Right cardiac atrium (tissue), 5 donors: ENCODE results near the gene CAVIN1. TPM values are rescaled to one million over a fixed set of nuclear protein-coding genes. Genes with fewer than 3 reads are reported as not detected.
A peak's percentile ranks its signal among the peaks of the same experiment; 100 is the strongest.
"Not testable (repeated sequence)": the region's sequence is repeated elsewhere in the genome, so short reads cannot be mapped to it uniquely, and the experiment has no call there.

Source experiments
- ATAC-seq, 2 donors: fragments of 200-7000 bp; cut with Tn5 transposase; one replicate each; pipeline versions ENCODE4 v1.8.0 to v1.9.1; 2020; ENCODE audit warnings: moderate library complexity in 2 of 2, mild to moderate bottlenecking in 1 of 2
- DNase-seq, 3 donors: peaks; one replicate each; pipeline ENCODE4 v3.0.0-alpha.2; 2020
- H3K27ac ChIP-seq: one replicate; pipeline ENCODE4 v1.5.1; 2013; ENCODE audit warnings: mild to moderate bottlenecking, low read length, control low read depth, moderate library complexity
- H3K27me3 ChIP-seq: one replicate; pipeline ENCODE4 v1.6.1; 2013; ENCODE audit not compliant: control insufficient read depth, insufficient read depth
- H3K4me1 ChIP-seq: one replicate; pipeline ENCODE4 v1.6.1; 2013; ENCODE audit warnings: low read length; ENCODE audit not compliant: control insufficient read depth, insufficient read depth
- H3K4me3 ChIP-seq: one replicate; pipeline ENCODE4 v1.5.1; 2013; ENCODE audit warnings: low read length, control low read depth
- H3K9me3 ChIP-seq: one replicate; pipeline ENCODE4 v1.6.1; 2013; ENCODE audit warnings: low read length; ENCODE audit not compliant: control insufficient read depth
- WGBS: extraction: QIAGEN DNeasy Blood & Tissue Kit; methylation state at CpG from one replicate; pipeline ENCODE4 v1.1.7; 2013; 5-methylcytosine and 5-hydroxymethylcytosine counted together
- intact Hi-C, 4 donors: fragments of 100-400 bp; cut with DNase I; formaldehyde crosslinking; loops; one replicate each; pipeline versions ENCODE4 v1.11.0 to v1.14.0; 2022 to 2023
- polyA plus RNA-seq: library from polyadenylated mRNA; stranded (reverse); fragments of 200-250 nt; gene quantifications from one replicate; pipeline ENCODE4 v1.2.3, GENCODE V29; 2013
- total RNA-seq, 4 donors: library from RNA; stranded (reverse); fragmentation: NEBNext Ultra II Directional; extraction: Animal tissue kit (Norgen Biotek cat#: 25700); gene quantifications; one replicate each; pipeline ENCODE4 v1.2.1, GENCODE V29; 2021
- donor health status: healthy with polysubstance abuse.
- donor health status: DM: no; HTN: yes; CAD: no.
- donor health status: DM: no; HTN: no; CAD: no.
- donor health status: DM: no; HTN: yes; CAD: no; lungs with severe emphysema.
- donor health status: DM: yes; HTN: yes; CAD: no.

The CAVIN1 gene
- total and polyA plus RNA-seq, 5 donors: 153 to 256 (median 189) TPM

- H3K27ac ChIP-seq: no peak overlapping the region
- H3K4me1 ChIP-seq: peaks cover 3% of the 10 kb centered on the region
- ATAC-seq (no peak), DNase-seq (no peak)
- H3K9me3 ChIP-seq: no peaks in the 10 kb centered on the region
- 53% methylated on average over 3 of the region's 3 CpGs for WGBS
- no peak overlapping the region for H3K4me3 ChIP-seq
- H3K27me3 ChIP-seq: no peaks in the 10 kb centered on the region
- intact Hi-C loops: loop anchor here in 1 of 4 donors (10.0 kb wide), 1 partner anchor 93 kb away; no protein-coding TSS in a partner anchor
Measured at GRCh38 chr17:42431758-42432161, 8.7 kb upstream of the CAVIN1 start.

GRCh38 chr17:42429726-42430447 lies 6.8 kb upstream of the CAVIN1 start:
- Histone ChIP-seq H3K27ac (no peak overlapping the region), H3K4me3 (no peak overlapping the region), H3K27me3 (no peaks in the 10 kb centered on the region), H3K9me3 (no peaks in the 10 kb centered on the region), H3K4me1 (peaks cover 3% of the 10 kb centered on the region)
- no peak for DNase-seq
- WGBS: 66% methylated on average over 3 of the region's 3 CpGs
- no peak for ATAC-seq
- intact Hi-C loops: loop anchor here in 3 of 4 donors (10.0 kb wide), 2 partner anchors 85 to 95 kb away; no protein-coding TSS in a partner anchor

- DNase-seq (peak in 2 of 3 donors; percentile 34 to 75), ATAC-seq (peak; percentile 49 to 71)
- Histone ChIP-seq H3K27me3 (no peaks in the 10 kb centered on the region), H3K27ac (no peak overlapping the region), H3K4me1 (peaks cover 5% of the 10 kb centered on the region), H3K9me3 (no peaks in the 10 kb centered on the region), H3K4me3 (no peak overlapping the region)
- intact Hi-C loops: loop anchor here in 2 of 4 donors (10.0 kb wide), 1 partner anchor 86 kb away; no protein-coding TSS in a partner anchor
- 52% methylated on average over 4 of the region's 4 CpGs for whole genome bisulfite sequencing
Measured at GRCh38 chr17:42428141-42428944, 5.3 kb upstream of the CAVIN1 start.

GRCh38 chr17:42424991-42425610 lies 2.0 kb upstream of the CAVIN1 start:
- Histone ChIP-seq H3K9me3 (no peaks in the 10 kb centered on the region), H3K27ac (no peak overlapping the region), H3K4me1 (peaks cover 10% of the 10 kb centered on the region), H3K27me3 (no peaks in the 10 kb centered on the region), H3K4me3 (no peak overlapping the region)
- DNase-seq: peak in 1 of 3 donors; percentile 21
- WGBS: 70% methylated on average over 4 of the region's 4 CpGs
- intact Hi-C loops: loop anchor here (5.0 to 10.0 kb wide), 2 partner anchors 32 to 90 kb away; partner anchors contain the start of gene ATP6V0A1 (in 2 of the 4)
- ATAC-seq: no peak

GRCh38 chr17:42423766-42424165 lies 710 bp upstream of the CAVIN1 start:
- intact Hi-C loops: loop anchor here (5.0 to 10.0 kb wide), 2 partner anchors 34 to 91 kb away; partner anchors contain the start of gene ATP6V0A1 (in 2 of the 4)
- WGBS: 66% methylated on average over 11 of the region's 11 CpGs
- DNase-seq (no peak), ATAC-seq (no peak)
- Histone ChIP-seq H3K9me3 (no peaks in the 10 kb centered on the region), H3K27ac (peak overlapping the region; percentile 77), H3K4me3 (peak overlapping the region; percentile 31), H3K27me3 (no peaks in the 10 kb centered on the region), H3K4me1 (peaks cover 13% of the 10 kb centered on the region)

GRCh38 chr17:42422412-42422957 lies 571 bp downstream of the CAVIN1 start:
- peak overlapping the region; percentile 87 for H3K4me3 ChIP-seq
- peak; percentile 47 to 76 (median 71) for DNase-seq
- no peaks in the 10 kb centered on the region for H3K27me3 ChIP-seq
- peaks cover 10% of the 10 kb centered on the region for H3K4me1 ChIP-seq
- peak; percentile 48 to 59 for ATAC-seq
- WGBS: 0% methylated on average over 44 of the region's 44 CpGs
- no peaks in the 10 kb centered on the region for H3K9me3 ChIP-seq
- intact Hi-C loops: loop anchor here (5.0 to 10.0 kb wide), 2 partner anchors 35 to 92 kb away; partner anchors contain the start of gene ATP6V0A1 (in 2 of the 4)
- H3K27ac ChIP-seq: peak overlapping the region; percentile 90

GRCh38 chr17:42421507-42422338 lies 1.3 kb downstream of the CAVIN1 start:
- peaks cover 13% of the 10 kb centered on the region for H3K4me1 ChIP-seq
- ATAC-seq: peak; percentile 46 to 58
- no peaks in the 10 kb centered on the region for H3K9me3 ChIP-seq
- H3K27ac ChIP-seq: peak overlapping the region; percentile 90
- intact Hi-C loops: loop anchor here (5.0 to 10.0 kb wide), 2 partner anchors 36 to 93 kb away; partner anchors contain the start of gene ATP6V0A1 (in 2 of the 4)
- H3K4me3 ChIP-seq: peak overlapping the region; percentile 87
- H3K27me3 ChIP-seq: no peaks in the 10 kb centered on the region
- under 1% methylated on average over 59 of the region's 59 CpGs for WGBS
- peak; percentile 60 to 86 (median 81) for DNase-seq

GRCh38 chr17:42421136-42421506 lies 1.9 kb downstream of the CAVIN1 start:
- ATAC-seq: no peak
- Histone ChIP-seq H3K9me3 (no peaks in the 10 kb centered on the region), H3K27me3 (no peaks in the 10 kb centered on the region), H3K27ac (peak overlapping the region; percentile 90), H3K4me3 (peak overlapping the region; percentile 87), H3K4me1 (peaks cover 13% of the 10 kb centered on the region)
- no peak for DNase-seq
- intact Hi-C loops: loop anchor here (5.0 to 10.0 kb wide), 2 partner anchors 36 to 94 kb away; partner anchors contain the start of gene ATP6V0A1 (in 2 of the 4)
- WGBS: 11% methylated on average over 6 of the region's 6 CpGs

GRCh38 chr17:42417981-42418380 lies 5.1 kb downstream of the CAVIN1 start:
- intact Hi-C loops, DNase-seq, H3K27me3 ChIP-seq, ATAC-seq, H3K4me3 ChIP-seq, H3K9me3 ChIP-seq, H3K27ac ChIP-seq: not testable (repeated sequence)
- 65% methylated on average over 5 of the region's 5 CpGs for WGBS
- peaks cover 26% of the 10 kb centered on the region for H3K4me1 ChIP-seq
